CD4-positive, alpha-beta T cell treated with Interleukin-4 for 4 hours (primary cell): ENCODE results near the gene MTMR8.

Experiments used
- DNase-seq: peaks from one replicate; pipeline ENCODE4 v3.0.0-alpha.2; 2020

The MTMR8 gene

DNA sequence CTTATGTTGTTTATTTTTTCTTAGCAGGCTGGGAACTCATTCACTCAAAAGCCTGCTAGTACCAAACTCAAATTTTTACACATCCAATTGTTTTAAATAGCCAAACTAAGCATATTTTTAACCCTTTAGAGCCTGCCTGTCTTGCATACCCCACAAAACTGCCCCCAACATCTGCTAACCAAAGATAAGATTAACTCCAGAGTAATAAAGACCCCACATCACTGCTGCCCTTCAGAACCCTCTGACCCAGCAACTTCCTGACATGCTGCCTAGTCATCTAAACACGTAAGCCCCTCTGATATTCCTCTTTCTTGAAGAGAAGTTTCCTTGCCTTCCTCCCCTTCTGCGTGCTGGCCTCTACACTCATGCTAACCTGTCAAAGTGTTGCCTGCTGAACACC, 104.1 kb downstream of the MTMR8 start:
- no peak for DNase-seq

GRCh38 chrX:64265265-64265664, 130.0 kb downstream of the MTMR8 start:
- DNase-seq = no peak

DNA sequence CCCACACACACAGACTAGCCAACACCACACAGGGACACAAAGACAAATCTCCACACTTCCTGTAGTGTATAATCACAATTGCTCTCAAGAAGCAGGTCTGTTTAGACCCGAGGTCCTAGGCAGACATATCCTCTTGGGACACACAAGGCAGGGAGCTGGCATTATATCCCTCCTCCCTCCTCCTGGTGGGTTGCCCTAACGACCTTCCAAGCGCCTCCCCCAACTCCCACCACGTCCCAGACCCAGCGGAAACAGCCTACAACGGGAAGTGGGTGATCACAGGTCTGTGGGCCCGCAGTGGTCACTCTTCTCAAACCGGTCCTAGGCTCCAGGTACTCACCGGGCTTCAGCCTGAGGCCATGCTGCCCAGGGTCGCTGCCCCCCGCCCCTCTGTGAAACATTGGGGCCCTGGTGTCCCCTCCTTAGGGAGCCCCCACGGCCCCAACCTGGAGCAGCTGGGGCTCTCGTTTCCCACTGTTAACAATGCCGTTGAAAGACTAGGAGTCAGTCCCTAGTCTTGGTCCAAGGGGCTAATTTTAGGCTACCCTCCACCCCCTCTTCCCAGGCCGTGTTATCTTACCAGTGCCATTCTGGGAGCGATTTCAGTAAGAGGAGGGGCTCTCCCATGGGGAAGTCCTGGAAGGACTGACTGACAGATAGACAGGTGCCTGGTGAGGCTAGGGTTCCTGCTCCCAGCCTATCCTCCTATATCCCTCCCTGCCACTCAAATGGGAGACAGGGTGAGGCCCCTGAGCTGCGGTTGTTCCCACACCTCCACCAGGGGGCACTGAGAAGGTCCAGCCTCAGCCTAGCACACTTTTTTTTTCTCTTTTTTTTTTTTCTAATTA, 164.9 kb downstream of the MTMR8 start, which contains the start of gene ASB12:
Gene ASB12 (minus strand): TSS at position 485 of the 848 bp plus-strand sequence. CDS start 4,957 bp downstream, outside the sequence.
- DNase-seq = no peak

DNA sequence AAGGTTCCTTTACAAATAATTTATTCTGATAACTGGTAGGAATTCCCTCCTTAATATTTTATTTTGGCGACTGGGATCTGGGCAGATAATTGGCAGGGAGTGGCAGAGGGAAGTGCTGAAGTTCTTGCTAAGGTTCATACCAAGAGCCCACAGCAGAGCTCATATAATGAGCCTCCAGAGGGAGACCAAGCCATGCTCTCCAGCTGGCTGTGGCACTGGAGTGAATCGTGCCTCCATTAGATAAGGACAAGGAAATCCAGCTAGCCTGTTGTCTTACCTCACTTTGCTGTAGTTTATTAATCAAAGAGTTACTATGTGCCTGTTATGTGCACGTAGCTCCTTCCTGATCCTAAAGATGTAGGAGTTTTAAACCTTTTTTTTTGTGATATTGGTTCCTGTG, 166.1 kb downstream of the MTMR8 start:
- no peak for DNase-seq
